HG03139 (cell line): ENCODE data around the gene IL17F.

ENCODE experiments used
- ATAC-seq: cut with Tn5 transposase; IDR thresholded peaks from one replicate; pipeline ENCODE4 v1.9.1; 2021; ENCODE audit not compliant: unreplicated experiment

IL17F gene

GRCh38 chr6:52244400-52244799 is at the start of gene IL17F:
IL17F (minus strand) TSS chr6:52244500; CDS start chr6:52244429, 71 bp downstream.
- no peak for ATAC-seq

GRCh38 chr6:52293067-52293466 is 48.8 kb upstream of the IL17F start:
- ATAC-seq = no peak

DNA sequence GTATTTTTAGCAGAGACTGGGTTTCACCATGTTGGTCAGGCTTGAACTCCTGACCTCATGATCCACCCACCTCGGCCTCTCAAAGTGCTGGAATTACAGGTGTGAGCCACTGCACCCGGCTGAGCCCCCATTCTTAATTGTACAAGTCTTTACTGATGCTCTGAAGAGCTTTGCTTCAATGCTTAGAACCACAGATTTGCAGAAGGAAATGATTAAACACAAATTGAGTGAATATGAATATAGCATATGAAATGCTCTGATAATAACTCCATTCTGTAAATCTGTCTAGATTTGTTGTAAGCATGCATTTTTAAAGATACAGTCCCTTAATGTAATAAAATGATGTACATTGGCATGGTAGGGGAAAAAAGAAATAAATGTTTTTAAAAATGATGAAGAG is 44.5 kb upstream of the IL17F start:
- no peak for ATAC-seq

GRCh38 chr6:52288216-52288615 is 43.9 kb upstream of the IL17F start:
- ATAC-seq = no peak

GRCh38 chr6:52286798-52287432 is 42.6 kb upstream of the IL17F start:
- ATAC-seq = no peak

GRCh38 chr6:52285177-52286068 is 41.1 kb upstream of the IL17F start:
- no peak for ATAC-seq

GRCh38 chr6:52284460-52285176 is 40.3 kb upstream of the IL17F start, which contains the start of gene MCM3:
MCM3 (minus strand) TSS chr6:52284742; CDS start chr6:52284674, 68 bp downstream.
- peak; percentile 96 for ATAC-seq

DNA sequence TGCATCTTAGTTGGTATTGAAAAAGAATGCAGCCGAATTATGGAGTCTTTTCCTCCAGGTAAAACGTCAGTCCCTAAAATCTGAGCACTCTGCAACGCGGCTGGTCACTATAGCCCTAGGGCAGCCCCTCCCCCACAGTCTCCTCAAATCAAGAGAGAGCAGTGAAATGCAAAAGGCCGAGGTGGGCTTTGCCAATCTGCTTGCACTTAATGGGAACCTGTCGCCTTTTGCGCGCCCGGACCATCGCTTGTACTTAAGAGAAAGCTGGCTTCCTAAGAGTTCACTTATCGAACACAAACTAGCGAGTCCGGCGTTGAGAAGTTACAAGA is 39.8 kb upstream of the IL17F start:
- no peak for ATAC-seq

DNA sequence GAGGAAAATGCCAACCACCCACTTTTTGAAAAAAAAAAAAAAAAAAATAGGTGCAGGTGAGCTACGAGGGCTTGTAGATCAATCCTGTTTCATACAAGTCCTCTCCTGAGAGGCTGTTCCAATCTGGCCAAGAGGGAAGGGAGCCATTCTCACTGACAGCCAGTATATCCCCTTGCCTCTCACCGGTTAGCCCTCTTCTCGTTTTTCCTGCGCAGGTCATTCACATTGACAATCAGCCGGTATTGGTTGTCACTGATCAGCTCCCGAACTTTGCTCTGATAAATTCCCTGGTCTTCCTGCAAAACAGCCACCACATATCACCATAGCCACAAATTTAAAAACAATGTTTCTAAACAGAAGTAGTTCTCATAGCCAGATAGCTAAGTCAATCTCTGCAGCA is 38.8 kb upstream of the IL17F start:
- ATAC-seq = no peak

DNA sequence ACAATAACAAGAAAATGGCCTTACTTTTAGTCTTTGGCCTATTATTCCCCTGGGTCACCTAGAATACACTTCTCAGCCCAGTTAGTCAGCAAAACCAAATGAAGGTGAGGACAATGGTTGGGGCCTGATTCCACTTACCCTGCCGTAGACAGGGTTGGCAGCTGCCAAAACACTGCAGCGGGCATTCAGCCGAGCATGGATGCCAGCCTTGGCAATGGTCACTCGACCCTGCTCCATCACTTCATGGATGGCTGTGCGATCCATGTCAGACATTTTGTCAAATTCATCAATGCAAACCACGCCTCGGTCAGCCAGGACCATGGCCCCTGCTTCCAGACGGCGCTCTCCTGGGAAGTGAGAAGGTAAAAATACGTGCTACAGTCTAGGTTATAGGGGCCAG is 31.8 kb upstream of the IL17F start:
- ATAC-seq = no peak

DNA sequence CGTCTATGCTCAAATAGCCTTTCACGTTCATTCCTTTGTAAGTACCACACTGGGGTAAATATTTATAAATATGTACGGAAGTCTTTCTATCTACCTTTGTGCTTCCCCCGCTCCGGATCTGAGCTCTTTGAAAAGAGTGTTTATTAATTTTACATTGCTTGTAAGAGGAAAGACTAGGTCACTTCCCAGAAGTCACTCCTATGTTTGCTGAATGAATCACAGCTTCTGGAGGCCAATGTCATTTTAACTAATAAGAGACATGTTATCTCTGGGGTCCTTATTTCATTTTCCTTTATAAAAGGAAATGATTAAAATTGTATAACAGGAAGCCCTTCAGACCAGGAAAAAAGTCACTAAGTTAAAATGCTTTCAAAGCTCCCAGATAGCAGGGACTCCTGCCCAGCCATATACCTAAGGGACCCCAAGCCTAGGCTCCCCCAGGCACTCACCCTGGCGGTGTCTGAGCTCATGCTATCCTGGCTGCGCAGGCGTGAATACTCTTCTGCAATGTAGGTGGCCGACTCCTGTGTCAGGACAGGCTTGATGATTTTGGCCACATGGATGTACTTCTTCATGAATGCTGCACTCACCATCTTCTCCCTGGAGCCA is 27.7 kb upstream of the IL17F start:
- ATAC-seq = no peak

DNA sequence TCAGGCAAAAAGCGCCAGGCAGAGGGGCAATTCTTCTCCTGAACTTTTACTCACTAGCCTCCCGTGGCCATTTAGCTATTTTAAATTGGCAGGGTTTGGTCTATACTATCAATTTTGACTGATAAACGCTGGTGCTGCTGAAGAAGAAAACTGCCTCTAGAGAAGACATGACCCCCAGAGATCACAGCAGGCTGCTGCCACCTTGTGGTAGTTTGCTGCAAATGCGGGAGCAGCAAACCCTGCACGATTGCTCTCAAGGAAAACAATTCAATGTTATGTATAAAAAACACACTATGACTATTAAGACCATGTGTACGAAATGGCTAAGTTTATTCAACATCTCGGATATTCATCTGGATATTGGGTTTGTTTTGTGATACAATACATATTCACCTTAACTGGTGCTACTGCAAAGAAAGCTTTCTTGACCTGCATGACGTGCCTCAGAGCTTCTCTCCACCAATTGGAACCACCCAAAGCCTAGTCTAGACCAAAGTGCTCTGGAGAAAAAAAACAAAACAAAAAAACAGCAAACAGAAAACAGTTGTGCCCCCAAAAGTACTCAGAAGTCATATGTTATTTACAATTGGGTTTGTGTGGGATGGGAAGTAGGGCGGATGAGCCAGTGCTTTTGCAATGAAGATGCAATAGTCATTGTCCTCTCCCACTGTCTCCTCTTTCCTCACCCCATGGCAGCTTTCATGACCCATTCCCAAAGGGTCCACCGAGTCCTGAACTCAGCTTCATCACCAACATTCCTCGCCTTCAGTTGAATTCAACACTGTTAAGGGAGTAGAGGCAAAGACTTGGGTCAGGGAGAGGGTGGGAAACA is 19.6 kb upstream of the IL17F start:
- no peak for ATAC-seq

- ATAC-seq = no peak
Measured at GRCh38 chr6:52262620-52263344, 18.5 kb upstream of the IL17F start.

- ATAC-seq = no peak
Measured at GRCh38 chr6:52261229-52261628, 16.9 kb upstream of the IL17F start.

DNA sequence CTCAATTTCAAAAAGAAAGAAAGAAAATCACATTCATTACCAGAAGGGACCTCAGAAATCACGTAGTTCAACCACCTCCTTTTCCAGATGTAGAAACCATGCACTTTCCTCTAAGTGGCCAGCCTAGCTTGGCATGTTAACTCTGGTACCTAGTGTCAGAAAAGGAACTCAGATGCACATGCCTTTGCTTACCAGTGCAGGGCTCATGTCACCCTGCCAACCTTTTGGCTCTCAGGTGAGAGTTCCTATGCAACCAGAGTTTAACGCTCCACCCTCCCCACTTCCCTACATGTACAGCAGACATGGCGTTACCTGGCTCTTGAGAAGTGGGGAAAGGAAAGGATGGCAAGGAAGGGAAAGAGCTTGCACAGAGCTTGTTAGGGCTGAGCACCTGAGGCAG is 16.3 kb upstream of the IL17F start:
- ATAC-seq = no peak

DNA sequence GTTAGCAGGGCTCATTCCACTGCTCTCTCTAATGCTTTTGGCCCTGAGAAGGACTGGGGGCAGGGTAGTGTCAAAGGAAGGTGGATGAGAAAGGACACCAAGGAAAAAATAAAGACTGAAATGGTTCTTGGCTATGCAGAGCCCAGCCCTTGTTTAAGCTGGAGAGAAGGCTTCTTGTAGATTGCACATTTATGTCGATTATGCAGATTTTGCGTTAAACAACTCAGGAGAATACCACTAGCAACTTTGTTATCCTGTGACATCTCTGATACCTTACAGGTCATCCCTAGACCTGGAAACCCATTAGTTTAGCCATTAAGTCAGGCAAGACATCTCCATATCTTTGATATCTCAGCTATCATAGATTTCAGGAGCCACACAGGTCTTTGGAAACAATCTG is 11.1 kb upstream of the IL17F start:
- no peak for ATAC-seq

GRCh38 chr6:52254731-52255378 is 10.6 kb upstream of the IL17F start:
- no peak for ATAC-seq

DNA sequence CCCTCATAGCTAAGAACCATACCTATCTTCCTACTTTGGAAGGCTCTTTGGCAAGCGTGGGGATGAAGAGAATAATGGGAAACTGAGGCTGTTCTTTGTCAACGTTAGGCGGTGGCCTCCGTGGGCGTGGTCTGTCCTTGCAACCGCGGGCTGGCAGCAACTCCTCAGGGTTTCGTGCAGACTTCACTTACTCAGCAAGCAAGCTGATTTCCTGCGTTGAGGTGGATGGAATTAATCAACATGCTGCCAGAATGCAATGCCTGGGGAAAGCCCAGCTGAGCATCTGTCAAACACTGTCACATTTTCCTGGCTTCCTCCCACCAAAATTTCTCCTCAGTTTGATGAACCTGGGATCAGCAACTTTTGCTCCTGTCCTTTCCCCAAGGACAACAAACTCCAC is 9.2 kb upstream of the IL17F start:
- ATAC-seq = no peak

- ATAC-seq = no peak
Measured at GRCh38 chr6:52251113-52251512, 6.8 kb upstream of the IL17F start.
